ENCODE data around the gene CTSZ. TPM values are rescaled to one million over a fixed set of nuclear protein-coding genes. Genes with fewer than 3 reads are reported as not detected.

CTSZ gene
- total RNA-seq, 2 experiments from 2014 or later = 14.7 to 17.7 TPM

GRCh38 chr20:59002388-59002787 lies 4.7 kb downstream of the CTSZ start:
- DNase-seq (no peak), ATAC-seq (ENCODE audit: poor library complexity) (no peak)
- no peak overlapping the region for H3K4me3 ChIP-seq (ENCODE audit: low read length)
- H3K36me3 ChIP-seq (ENCODE audit: insufficient read depth, low read length) = peaks cover 2% of the 10 kb centered on the region
- no peak overlapping the region for H3K27ac ChIP-seq (ENCODE audit: low read depth in 1 of 2, low read length in 2 of 2)
- no peak overlapping the region for H3K4me3 Mint-ChIP-seq
- H3K4me1 ChIP-seq (ENCODE audit: insufficient read depth, low read length) = peaks cover 34% of the 10 kb centered on the region
- H3K27me3 ChIP-seq (ENCODE audit: control insufficient read depth in 1 of 2, insufficient read depth in 2 of 2, low read length in 2 of 2) = no peaks in the 10 kb centered on the region
- TF ChIP-seq CTCF (IDR thresholded peaks at IDR 0.05) = no peak
- ChIA-PET POLR2A (no interaction called here), CTCF (no interaction called here)
- no peaks in the 10 kb centered on the region for H3K27me3 Mint-ChIP-seq
- intact Hi-C loops (cut with DNase I, micrococcal nuclease) = no loop called here
- H3K36me3 Mint-ChIP-seq (ENCODE audit: low read depth) = peaks cover 11% of the 10 kb centered on the region
- H3K4me1 Mint-ChIP-seq (ENCODE audit: low read depth) = peaks cover 37% of the 10 kb centered on the region
- no peak overlapping the region for H3K27ac Mint-ChIP-seq
- H3K9me3 Mint-ChIP-seq = no peaks in the 10 kb centered on the region
- H3K9me3 ChIP-seq (ENCODE audit: control insufficient read depth in 1 of 2, insufficient read depth in 1 of 2, low read length in 2 of 2) = no peaks in the 10 kb centered on the region

- peaks cover 32% of the 10 kb centered on the region for H3K4me1 ChIP-seq (ENCODE audit: insufficient read depth, low read length)
- ChIA-PET POLR2A (no interaction called here), CTCF (no interaction called here)
- Mint-ChIP-seq H3K9me3 (no peaks in the 10 kb centered on the region), H3K4me3 (no peak overlapping the region), H3K4me1 (ENCODE audit: low read depth) (peaks cover 37% of the 10 kb centered on the region), H3K27ac (no peak overlapping the region), H3K27me3 (no peaks in the 10 kb centered on the region), H3K36me3 (ENCODE audit: low read depth) (peaks cover 19% of the 10 kb centered on the region)
- H3K27ac ChIP-seq (ENCODE audit: low read depth in 1 of 2, low read length in 2 of 2) = no peak overlapping the region
- no peaks in the 10 kb centered on the region for H3K27me3 ChIP-seq (ENCODE audit: control insufficient read depth in 1 of 2, insufficient read depth in 2 of 2, low read length in 2 of 2)
- H3K9me3 ChIP-seq (ENCODE audit: control insufficient read depth in 1 of 2, insufficient read depth in 1 of 2, low read length in 2 of 2) = no peaks in the 10 kb centered on the region
- H3K4me3 ChIP-seq (ENCODE audit: low read length) = no peak overlapping the region
- no peak for TF ChIP-seq CTCF (IDR thresholded peaks at IDR 0.05)
- peaks cover 8% of the 10 kb centered on the region for H3K36me3 ChIP-seq (ENCODE audit: insufficient read depth, low read length)
- intact Hi-C loops (cut with DNase I, micrococcal nuclease) = no loop called here
- ATAC-seq (ENCODE audit: poor library complexity) (no peak), DNase-seq (no peak)
Observed at GRCh38 chr20:59001449-59002171, 5.4 kb downstream of the CTSZ start.

- Histone ChIP-seq H3K36me3 (ENCODE audit: insufficient read depth, low read length) (peaks cover 14% of the 10 kb centered on the region), H3K4me3 (ENCODE audit: low read length) (no peak overlapping the region), H3K9me3 (ENCODE audit: control insufficient read depth in 1 of 2, insufficient read depth in 1 of 2, low read length in 2 of 2) (no peaks in the 10 kb centered on the region), H3K27me3 (ENCODE audit: control insufficient read depth in 1 of 2, insufficient read depth in 2 of 2, low read length in 2 of 2) (no peaks in the 10 kb centered on the region), H3K4me1 (ENCODE audit: insufficient read depth, low read length) (peaks cover 27% of the 10 kb centered on the region), H3K27ac (ENCODE audit: low read depth in 1 of 2, low read length in 2 of 2) (no peak overlapping the region)
- H3K27me3 Mint-ChIP-seq = no peaks in the 10 kb centered on the region
- no peaks in the 10 kb centered on the region for H3K9me3 Mint-ChIP-seq
- H3K27ac Mint-ChIP-seq = no peak overlapping the region
- ATAC-seq (ENCODE audit: poor library complexity) (no peak), DNase-seq (no peak)
- intact Hi-C loops (cut with DNase I, micrococcal nuclease) = no loop called here
- peaks cover 23% of the 10 kb centered on the region for H3K36me3 Mint-ChIP-seq (ENCODE audit: low read depth)
- no peak overlapping the region for H3K4me3 Mint-ChIP-seq
- ChIA-PET CTCF (no interaction called here), POLR2A (no interaction called here)
- H3K4me1 Mint-ChIP-seq (ENCODE audit: low read depth) = peaks cover 35% of the 10 kb centered on the region
- TF ChIP-seq CTCF (IDR thresholded peaks at IDR 0.05) = no peak
Observed at GRCh38 chr20:59001068-59001448, 6.0 kb downstream of the CTSZ start.
